NAMALWA (cell line): ENCODE data around the gene NNMT.

Experiments
- DNase-seq: peaks from one replicate; pipeline ENCODE4 v3.0.0-alpha.2; 2015; ENCODE audit warnings: low spot score

NNMT gene

DNA sequence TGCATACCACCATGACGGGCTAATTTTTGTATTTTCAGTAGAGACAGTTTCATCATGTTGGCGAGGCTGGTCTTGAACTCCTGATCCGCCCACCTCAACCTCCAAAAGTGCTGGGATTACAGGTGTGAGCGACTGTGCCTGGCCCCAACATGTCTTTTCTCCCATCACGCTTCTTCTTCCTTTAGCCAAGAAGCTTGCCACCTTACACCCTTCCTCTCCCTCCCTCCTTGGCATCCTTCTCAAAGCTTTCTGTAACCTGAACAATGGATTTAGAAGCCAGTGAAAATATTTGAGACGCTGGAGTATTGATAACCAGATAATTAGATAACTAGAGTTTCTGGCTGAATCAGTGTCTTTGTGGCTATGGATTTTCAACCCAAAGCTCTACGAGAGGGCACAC lies 11.3 kb upstream of the NNMT start:
- no peak for DNase-seq

GRCh38 chr11:114285599-114285998 lies 10.6 kb upstream of the NNMT start:
- DNase-seq = no peak

GRCh38 chr11:114286229-114286628 lies 10.0 kb upstream of the NNMT start:
- DNase-seq = no peak

GRCh38 chr11:114287154-114287553 lies 9.0 kb upstream of the NNMT start:
- DNase-seq = no peak

DNA sequence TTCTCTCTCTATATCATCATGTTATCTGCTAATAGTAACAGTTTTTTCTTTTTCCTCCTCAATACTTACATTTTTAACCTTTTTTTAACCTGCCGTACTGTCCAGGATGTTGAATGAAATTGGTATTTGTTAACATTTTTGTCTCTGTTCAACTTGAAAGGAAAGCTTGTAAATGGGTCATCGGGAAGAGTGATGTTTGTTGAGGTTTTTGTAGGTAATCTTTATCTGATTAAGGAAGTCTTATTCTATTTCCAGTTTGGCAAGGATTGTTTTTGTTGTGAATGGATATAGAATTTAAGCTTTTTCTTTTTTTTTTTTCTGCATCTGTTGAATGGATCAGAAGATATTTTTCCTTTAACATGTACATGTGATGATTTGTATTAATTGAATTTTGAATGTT lies 8.1 kb upstream of the NNMT start:
- no peak for DNase-seq

- DNase-seq = no peak
These were observed 6.4 kb upstream of the NNMT start for GRCh38 chr11:114289779-114290178.

DNA sequence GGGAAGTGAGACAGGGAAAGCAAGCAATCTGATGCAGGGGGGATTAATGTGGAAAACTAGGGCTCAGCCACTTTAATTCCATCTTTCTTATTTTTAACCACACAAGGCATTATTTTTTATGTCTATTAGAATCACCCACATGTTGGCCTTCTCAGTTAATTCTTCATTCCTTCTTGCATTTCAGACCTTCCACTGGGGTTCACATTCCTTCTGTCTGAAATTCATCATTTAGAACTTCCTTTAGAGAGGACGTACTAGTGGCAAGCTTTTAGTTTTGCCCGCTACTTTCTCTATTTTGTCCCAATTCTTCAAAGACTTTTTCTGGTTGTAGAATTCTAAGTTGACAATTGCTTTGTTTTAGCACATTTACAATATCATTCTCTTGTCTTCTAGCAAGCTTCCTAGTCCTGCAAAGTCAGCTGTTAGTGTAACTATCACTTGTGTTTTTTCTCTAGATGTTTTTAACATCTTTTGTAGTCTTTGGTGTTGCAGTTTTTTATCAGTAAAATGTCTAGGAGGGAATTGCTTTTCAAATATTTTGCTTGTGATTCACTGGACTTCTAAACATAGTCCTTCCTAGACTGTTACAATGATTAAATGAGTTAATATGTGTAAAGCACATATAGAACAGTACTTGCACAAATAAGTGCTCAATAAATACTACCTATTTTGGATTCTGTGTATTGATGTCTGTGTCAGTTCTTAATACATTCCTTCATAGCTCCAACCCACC lies 5.5 kb upstream of the NNMT start:
- DNase-seq = no peak

- no peak for DNase-seq
These were observed 4.8 kb upstream of the NNMT start for GRCh38 chr11:114291381-114291780.

GRCh38 chr11:114291842-114292680 lies 4.1 kb upstream of the NNMT start:
- DNase-seq = no peak

DNA sequence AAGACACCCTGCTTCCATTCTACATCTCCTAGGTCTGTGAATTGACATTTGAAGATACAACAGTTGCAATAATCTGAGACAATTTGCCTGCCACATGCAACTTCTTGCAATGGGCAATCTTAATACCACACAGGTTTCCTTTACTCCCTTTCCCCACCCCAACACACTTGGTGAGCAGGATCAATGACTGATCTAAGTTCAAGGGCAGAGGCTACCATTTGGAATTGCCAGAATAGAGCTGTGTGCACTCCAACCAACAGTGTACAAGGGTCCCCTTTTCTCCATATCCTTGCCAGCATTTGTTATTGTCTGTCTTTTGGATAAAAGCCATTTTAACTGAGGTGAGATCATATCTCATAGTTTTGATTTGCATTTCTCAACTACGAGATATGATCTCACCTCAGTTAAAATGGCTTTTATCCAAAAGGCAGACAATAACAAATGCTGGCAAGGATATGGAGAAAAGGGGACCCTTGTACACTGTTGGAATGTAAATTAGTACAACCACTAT lies 2.9 kb upstream of the NNMT start:
- DNase-seq = no peak

DNA sequence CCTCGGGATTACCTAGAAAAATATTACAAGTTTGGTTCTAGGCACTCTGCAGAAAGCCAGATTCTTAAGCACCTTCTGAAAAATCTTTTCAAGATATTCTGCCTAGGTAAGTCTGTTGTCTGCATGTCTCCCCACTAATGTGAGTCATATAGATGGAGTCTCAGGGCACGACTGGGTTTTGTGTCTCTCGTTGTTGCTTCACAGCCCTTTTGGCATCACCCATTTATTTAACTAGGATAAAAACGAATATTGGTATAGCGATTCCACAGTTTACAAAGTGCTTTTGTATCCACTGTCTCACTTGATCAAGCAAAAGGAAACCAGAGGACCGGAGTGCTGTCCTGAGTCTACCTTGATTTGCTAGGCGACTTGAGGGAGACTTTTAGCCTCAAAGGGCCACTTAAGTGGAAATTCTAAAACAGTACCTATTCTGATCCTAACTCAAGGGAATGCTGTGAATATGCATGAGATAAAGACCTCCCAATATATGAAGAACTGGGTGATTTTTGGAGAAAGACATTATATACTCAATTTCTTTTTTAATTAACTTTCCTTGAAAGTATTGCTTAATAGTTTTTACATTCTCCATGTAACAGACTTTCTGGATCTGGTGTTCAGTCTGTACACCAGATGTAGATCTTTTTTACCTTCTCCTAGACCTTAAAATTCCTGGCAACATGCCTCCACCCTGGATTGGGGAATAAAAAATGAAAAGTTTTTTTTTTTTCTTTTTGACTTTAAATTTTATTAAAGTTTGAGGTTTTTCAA lies 590 bp downstream of the NNMT start:
- no peak for DNase-seq

GRCh38 chr11:114297806-114298709 lies 1.9 kb downstream of the NNMT start:
- DNase-seq = no peak

DNA sequence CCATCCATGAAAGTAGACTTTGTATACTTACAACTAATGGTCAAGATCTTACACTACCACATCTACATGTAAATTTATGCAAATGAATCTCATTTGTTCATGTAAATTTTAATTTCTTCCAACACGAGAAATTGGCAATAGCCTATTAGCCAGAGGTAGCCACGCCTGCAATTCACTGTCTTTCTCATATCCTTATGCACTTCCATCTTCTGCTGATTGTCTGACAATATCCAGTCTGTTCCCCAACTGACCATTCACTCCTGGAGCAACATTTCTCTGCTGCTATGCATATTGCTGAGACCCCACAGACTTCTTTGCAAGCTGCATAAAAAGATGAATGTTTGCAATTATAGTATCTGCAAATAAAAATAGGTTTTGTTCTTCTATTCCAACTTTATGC lies 2.5 kb downstream of the NNMT start:
- no peak for DNase-seq

DNA sequence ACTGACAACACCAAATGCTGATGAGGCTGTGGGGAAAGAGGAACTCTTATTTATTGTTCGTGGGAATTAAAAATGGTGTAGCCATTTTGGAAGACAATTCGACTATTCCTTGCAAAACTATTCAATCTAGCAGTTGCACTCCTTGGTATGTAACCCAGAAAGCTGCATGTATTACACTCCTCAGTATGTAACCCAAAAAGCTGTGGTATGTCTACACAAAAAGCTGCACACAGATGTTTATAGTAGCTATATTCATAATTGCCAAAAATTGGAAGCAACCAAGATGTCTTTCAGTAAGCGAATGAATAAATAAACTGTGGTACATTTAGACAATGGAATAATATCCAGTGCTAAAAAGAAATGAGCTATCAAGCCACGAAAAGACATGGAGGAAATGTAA lies 4.9 kb downstream of the NNMT start:
- DNase-seq = no peak

DNA sequence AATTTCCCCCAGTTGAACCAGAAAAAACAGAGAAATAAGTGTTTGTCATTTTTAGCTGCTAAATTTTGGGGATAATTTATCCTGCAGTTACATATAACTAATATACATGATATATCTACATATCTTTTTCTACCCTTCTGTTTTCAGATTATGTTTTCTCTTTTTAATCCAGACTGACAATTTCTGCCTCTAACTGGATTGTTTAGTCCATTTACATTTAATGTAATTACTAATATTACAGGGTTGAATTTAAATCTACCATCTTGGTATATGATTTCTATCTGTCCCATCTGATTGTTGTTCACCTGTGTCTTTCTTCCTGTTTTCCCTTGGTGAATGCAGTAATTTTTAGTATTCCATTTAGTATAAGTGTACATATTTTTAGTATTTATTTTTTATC lies 5.7 kb downstream of the NNMT start:
- DNase-seq = no peak

DNA sequence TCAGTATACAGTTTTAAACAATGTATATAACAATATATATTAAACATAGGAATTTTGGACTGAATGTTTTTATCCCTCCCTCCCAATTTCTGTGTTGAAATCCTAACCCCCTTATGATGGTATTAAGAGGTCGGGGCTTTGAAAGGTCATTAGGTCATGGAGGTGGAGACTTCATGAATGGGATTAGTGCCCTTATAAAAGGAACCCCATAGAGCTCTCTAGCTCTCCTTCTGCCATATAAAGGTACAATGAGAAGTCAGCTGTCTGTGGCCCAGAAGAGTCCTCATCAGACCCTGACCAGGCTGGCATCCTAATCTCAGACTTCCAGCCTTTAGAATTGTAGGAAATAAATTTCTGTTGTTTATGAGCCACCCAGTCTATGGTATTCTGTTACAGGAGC lies 6.5 kb downstream of the NNMT start:
- DNase-seq = no peak

DNA sequence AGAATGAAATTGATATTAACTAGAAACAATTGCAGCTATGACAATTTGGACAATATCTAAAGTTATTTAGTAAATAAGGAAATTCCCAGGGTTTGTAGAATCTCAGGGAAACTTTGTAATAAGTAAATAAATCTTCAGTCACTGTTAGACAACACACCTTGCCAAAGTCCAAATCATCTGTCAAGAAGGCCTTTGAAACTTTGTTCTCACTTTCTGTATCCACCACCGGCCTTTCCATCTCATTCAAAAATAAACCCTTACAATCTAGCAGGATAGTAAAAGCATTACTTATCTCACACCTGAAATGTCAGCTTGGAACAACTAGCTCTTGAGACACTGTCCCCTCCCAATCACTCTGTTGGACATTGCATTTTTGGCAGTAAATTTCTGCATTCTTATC lies 7.9 kb downstream of the NNMT start:
- DNase-seq = no peak

DNA sequence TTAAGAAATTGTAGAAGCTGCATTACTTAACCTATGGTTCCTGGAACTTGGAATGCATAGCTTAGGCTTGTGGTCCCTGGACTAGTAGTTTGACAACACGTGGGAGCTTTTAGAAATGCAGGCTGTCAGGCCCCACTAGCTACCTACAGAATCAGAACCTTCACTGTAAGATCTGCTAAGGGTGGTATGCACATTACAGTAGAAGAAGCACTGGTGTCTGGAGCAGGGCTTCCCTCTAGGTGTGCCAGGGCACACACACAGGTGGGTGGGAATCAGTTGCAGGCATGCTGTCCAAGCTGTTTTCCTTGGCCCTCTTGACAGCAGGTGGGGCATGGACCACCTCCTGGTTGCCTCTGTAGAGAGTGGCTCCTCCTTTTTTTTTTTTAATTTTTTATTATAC lies 8.8 kb downstream of the NNMT start:
- no peak for DNase-seq

DNA sequence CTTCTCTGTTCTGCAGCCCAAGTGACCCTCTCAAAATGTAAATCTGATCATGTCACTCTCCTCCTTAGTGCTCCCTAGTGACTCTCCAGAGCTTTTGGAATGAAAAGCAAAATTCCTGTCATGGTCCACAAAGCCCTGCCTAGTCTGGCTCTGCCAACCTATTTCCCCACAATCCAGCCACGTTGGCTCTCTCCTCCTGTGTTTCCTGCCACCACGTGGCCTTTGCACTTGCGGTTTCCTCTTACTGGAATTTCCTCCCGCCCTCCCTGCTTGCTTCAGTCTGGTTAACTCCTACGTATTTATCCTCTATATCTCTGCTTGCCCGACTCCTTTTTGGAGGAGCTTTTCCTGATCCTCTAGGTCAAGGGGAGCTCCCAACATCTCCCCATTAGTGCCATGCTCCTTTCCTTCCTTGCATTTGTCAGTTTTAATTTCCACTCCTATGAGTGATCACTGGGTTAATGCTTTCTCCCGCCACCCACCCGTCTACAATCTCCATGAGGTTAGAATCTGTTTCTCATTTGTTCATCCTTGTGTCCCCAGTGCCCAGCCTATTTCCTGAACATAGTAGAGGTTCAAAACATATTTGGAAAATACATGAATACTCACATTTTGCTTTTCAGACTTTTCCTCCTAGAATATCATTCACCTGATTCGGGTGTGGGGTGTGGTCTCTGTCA lies 11.5 kb downstream of the NNMT start:
- DNase-seq = no peak

- DNase-seq = no peak
These were observed 12.5 kb downstream of the NNMT start for GRCh38 chr11:114308689-114309089.

DNA sequence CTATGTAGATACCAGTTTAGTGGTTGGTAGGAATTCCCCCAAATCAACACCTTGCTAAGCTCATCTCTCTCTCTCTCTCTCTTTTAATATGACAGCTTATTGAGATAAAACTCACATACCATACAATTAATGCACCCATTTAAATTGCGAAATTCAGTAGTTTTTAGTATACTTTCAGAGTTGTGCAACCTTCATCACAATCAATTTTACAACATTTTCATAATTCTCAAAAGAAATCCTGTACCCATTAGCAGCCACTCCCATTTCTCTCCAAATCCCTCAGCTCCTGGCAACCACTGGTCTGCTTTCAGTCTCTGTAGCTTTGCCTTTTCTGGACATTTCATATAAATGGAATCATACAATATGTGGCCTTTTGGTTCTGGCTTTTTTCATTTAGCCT lies 13.3 kb downstream of the NNMT start:
- no peak for DNase-seq
